Islet precursor cell (in vitro differentiated cells): ENCODE data around the gene OLFM3.
A peak's percentile ranks its signal among the peaks of the same experiment; 100 is the strongest.

Experiments used
- DNase-seq: peaks from one replicate; pipeline ENCODE4 v3.0.0-alpha.2; 2018

Gene OLFM3

DNA sequence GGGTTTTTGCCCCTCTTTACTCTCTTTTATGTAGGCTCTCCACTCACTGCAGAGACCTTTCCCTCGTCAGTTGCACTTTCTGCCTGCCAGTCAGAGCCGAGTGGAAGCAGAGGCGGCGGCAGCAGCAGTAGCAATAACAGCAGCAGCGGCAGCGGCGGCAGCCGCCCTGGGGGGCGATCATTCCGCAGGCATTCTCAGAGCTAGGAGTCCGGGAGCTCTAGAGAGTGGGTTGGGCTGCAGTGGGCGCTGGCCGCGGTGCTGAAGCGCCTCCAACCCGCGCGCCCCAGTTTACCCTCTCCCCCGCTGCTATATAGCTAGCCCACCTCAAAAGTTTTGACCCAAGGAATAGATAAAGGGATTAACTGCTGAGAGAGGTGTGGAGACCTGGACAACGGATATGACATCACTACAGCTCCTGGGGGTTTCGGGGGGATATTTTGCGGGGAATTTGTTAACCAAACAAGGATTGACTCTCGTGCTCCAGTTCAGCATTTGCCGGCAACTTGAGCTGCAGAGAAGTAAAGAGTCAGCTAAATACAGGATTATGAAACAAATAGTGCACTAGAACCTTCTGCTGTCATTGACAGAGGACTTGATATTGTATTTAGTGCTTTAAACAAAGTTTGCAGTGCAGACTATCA is at the start of gene OLFM3:
OLFM3 (minus strand) TSS at position 102 of the 641 bp plus-strand sequence.
- DNase-seq: peak; percentile 95

DNA sequence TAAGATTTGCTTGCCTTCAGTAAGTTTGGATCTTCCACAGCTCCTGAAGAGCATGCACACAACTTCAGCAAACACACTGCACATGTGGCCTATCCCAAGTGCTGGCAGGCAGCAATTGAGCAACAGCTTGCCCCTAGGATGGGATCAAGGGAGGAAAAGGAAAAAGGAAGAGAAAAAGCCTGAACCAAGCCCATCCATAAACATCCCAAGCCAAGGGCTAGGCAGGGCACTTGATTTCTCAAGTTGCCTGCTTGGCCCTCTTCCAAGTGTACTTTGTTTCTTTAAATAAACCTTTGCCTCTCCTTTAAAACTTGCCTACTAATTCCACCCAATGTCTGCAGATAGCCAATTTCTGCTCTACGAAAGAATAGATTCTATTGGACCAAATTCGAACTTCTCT is 49.0 kb upstream of the OLFM3 start:
- DNase-seq: no peak

- no peak for DNase-seq
These were observed 35.8 kb upstream of the OLFM3 start for GRCh38 chr1:102032534-102032933.

GRCh38 chr1:102019530-102019929 is 22.8 kb upstream of the OLFM3 start:
- no peak for DNase-seq

GRCh38 chr1:102015728-102016127 is 19.0 kb upstream of the OLFM3 start:
- DNase-seq: no peak

DNA sequence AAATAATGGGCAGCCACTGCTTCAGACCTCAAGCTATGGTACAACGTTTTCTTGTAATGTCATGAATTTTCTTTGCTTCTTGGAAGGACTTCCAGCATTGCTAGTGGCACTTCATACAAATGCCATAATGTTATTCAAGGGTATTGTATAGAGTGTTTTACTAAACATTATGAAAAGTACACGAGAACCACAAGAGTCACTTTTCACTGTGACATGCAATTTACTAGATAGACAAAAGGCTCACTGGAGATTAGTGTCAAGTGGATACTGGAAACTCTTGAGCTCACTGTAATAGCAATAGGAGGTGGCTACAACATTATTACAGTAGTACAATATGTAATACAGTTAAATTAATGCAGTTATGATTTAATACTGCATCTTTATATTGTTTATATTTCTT is 5.3 kb upstream of the OLFM3 start:
- no peak for DNase-seq

DNA sequence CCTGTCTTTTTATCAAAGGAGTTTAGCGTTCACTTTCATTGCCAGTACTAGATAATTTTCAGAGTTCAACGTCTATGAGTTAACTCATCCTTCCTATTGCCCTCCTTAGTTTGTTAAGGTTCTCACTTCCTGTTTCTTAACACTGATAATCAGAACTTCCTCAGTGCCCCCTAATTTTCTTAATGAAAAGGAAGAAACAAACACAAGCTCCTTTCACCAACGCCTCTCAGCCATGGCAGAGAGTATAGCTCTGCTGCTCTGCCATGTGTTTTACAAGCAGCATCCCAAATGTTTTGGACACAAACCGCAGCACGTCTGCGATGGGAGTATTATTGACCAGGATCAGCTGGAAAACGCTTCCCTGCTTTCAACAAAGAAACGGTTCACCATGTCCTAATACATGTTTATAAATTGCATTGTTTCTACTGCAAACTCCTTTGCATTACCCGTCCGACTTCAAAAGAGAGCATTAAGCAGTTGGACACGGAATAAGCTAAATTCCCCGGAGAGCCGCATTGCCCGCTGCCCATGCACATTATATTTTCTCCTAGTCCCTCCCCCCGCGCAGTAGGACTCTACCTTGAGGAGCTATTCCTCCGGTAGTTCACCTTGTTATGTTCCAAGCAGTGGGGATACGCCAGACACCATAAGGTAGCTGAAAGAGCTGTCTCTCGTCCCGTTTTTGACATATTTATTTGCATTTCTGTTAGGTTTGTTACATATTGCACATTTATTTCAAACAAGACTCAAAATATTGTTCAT is 561 bp downstream of the OLFM3 start:
- DNase-seq: no peak

GRCh38 chr1:101993710-101994109 is 3.0 kb downstream of the OLFM3 start:
- no peak for DNase-seq

DNA sequence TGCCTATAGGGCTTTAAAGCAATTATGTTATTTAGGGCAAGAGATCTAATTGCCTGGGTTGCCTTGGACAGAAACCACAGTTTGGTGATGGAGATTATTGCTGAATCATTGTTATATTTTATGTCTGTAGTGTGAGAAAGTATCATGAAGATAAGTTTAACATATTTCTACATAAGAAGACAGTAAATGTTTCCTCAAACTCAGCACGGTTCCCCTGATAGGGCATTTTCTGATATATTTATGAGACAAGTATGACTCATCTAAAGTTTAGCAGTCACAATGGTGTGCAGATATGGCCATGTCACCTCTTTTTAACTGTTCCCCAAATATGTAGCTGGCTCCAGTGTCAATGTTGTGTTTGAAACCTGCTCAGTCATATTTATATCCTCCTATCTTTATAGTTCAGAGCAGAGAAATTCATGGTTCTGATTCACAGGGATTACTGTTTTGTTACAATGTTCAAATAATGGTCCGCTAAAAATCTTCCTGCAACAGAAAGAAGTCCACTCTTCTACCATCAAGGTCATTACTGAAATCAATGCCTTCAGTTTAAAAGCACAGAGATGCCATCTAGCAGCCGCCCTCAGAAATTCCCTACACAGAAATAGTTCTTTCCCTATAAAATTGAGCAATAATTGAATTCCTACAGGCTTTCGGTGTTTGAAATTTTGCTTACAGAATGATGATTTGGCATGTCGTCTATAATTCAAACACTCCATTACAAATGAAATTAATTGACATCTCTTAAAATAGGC is 3.7 kb downstream of the OLFM3 start:
- DNase-seq: no peak

DNA sequence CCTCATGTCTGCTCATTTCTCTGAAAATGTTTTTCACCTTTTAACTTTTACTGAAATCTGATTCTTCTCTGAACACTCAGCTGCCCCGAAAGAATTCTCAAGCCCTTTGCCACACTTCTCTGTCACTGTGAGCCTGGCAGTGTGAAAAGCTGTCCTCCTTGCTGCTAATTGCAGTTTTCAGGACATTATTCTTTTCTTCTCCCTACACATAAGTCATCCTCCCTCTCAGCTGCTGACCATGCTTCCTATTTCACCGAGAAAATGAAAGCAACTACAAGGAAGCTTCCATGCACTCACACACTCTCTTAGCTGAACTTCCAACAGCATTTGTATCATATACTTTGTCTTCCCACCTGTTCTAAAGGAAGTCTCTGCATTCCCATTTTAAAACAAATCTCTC is 15.8 kb downstream of the OLFM3 start:
- DNase-seq: no peak

DNA sequence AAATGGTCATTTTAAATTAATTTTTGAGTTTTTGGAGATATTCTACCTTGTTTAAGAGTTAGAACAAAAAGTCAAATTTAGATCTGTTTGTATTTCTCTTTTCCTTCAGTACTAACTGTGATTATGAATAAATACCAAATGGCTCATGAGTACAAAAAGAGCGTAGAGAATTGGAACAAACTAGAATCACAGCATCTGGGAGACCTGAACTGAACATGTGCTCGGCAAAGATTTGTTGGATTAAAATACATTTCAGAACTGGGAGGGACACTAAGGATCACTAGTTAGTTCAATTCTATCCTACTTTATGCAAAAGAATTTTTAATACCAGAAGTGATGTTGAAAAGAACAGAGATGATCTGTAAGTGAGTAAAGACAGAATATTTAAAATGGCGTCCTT is 19.5 kb downstream of the OLFM3 start:
- DNase-seq: no peak

- no peak for DNase-seq
These were observed 20.6 kb downstream of the OLFM3 start for GRCh38 chr1:101976161-101976560.

DNA sequence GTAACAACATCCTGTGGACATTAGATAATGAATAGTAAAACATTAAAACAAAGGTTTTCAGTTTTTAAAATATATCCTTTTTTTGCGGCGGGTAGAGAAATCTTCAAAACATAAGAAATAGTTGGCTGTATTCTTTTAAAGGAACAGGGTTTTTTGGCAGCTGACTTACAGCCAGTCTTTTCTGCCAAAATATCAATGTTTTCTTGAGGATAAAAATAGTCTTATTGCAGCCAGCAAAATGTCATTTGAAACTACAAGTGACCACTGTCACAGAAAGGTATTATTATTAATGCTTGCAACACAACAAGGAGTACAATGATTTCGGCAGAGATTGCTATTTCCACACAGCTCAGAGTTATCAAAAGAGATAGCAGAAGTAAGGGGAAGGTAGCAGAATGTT is 21.4 kb downstream of the OLFM3 start:
- DNase-seq: no peak

DNA sequence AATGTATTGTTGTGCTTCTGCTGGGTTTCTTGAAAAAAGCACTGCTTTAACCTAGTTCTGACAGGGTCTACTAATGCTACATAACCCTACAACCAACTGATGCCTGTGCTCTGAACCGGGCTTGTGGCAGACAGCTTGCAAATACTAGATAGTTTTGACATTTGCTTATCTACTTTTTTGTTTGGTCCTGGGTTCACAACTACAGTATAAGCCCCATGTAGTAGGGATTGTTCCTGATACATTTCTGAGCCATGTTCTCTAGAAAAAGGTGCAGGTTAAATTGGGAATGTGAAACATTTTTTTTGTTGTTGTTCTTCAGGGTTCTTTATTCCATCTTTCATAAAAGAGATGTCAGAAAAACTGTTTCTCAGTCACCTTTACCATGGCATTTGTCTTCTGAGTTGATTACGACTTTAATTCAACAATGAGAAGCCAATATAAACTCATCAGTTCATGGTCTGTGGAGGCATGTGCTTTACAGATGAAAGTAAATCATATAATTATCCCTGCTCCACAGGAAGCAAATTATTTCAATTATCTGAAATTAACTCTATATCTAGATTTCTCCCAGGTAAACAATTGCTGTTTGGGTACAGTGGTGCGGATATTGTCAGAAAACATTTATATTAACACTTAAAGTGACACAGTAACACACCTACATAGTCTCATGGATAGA is 22.0 kb downstream of the OLFM3 start:
- no peak for DNase-seq

GRCh38 chr1:101971304-101971703 is 25.4 kb downstream of the OLFM3 start:
- DNase-seq: no peak

GRCh38 chr1:101967871-101968270 is 28.9 kb downstream of the OLFM3 start:
- no peak for DNase-seq

DNA sequence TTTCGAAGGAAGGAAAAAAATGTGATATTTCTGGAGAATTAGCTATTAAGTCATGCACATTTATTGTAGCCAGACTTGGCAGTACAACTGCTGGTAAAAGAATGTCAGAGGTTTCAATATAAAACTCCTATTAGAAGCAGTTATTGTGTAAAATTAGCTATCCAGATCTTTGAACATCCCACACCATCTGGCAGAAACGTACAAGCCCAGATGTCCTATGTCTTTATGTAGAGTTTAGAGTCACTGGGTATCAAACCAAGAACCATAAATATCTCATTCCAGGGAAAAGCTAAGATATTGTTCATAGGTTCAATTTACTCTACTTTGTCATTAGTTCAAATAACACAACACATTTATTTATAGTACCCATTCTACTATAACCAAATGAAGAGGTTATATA is 31.4 kb downstream of the OLFM3 start:
- DNase-seq: no peak

- DNase-seq: no peak
These were observed 32.0 kb downstream of the OLFM3 start for GRCh38 chr1:101964708-101965107.

GRCh38 chr1:101960142-101960541 is 36.6 kb downstream of the OLFM3 start:
- no peak for DNase-seq

DNA sequence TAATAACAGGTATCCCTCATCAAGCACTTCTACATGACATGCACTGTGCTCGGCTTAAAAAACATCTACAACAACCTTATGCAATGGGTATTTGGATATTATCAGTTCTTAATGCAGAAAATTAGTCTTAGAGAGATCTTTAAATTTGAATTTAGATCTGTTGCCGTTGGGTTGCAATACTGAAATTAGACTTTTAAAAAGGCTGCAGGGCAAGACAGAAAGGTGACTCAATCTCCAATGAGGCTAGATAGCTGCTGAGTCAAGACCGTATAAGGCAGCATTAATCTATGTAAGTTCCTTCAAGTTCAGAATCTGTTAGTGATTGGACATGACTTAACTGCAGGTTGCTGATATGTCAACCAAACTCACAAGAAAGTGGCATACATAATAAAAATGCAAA is 37.3 kb downstream of the OLFM3 start:
- no peak for DNase-seq

DNA sequence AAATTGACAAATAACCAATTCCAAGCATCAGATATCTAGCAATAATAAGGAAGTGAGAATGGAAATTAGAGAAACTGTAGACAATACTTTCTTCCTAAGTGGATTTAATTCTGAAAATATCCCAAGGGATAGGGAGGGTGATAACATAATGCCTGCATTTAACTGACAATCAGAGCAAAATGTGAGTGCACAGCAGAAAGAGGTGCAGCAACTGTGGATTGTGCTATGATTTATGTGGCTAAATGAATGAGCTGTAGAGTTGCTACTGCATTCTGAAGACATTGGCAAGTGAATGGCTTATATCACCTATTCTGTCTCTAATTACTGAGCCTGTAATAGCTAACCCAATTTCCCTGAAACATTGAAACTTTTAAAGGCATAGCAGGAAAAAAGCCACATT is 39.0 kb downstream of the OLFM3 start:
- DNase-seq: no peak

DNA sequence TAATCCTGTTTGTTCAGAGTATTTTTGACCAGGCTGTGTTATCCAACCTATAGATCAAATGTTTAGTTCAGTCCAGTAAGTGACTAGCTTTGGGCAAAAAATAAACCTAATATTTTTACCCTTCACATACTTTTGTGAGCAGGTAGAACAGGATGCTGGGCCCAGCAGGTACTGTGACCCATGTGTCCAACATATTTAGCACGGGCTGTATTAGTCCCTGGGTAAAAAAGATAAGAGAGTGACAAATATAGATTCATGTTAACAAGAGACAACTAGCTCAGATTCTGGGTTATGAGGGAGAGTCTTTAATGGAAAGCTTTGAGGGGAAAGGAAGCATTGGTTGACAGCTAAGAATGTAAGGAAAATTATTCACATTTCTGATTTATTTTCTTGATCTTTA is 43.1 kb downstream of the OLFM3 start:
- no peak for DNase-seq

DNA sequence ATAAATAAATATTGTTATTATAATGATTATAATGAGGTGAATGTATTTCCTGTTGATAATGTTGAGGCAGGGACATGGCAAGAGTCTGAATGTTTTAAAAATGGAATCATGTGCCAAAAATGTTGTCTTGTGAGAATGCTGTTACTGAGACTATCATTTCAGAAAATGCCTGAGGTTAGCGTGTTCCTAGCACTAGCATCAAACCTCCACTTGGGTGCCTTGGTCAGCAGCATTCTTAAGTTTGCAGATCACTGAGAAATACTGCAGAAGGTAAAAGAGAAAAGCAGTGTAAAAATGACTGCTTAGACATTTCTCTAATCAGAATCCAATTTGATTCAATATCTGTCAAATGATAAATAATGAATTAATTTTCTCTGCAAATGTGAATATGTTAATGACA is 50.8 kb downstream of the OLFM3 start:
- DNase-seq: no peak

DNA sequence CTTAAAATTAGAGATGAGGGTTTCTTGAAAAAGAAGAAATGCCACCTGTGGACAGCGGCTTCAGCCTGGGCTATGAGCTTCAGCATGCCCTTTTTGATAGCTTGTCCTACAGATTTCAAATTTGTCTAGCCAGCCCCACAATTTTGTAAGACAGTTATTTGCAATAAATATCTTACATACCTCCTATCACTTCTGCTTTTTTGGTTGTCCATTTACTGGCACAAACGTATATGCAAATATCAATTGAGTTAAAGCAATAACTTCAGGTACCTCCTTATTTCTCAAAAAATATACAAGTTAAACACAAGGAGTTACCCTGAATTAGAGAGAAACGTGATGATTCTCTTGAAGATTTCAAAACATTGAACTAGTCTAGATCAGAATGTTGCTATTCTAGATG is 53.5 kb downstream of the OLFM3 start:
- DNase-seq: no peak
